ENCODE measurements around the gene HSD17B8. TPM values are rescaled to one million over a fixed set of nuclear protein-coding genes. Genes with fewer than 3 reads are reported as not detected.

The HSD17B8 gene
- total RNA-seq, 4 donors from 2014 or later = 2.0 to 15.0 (median 12.9) TPM

DNA sequence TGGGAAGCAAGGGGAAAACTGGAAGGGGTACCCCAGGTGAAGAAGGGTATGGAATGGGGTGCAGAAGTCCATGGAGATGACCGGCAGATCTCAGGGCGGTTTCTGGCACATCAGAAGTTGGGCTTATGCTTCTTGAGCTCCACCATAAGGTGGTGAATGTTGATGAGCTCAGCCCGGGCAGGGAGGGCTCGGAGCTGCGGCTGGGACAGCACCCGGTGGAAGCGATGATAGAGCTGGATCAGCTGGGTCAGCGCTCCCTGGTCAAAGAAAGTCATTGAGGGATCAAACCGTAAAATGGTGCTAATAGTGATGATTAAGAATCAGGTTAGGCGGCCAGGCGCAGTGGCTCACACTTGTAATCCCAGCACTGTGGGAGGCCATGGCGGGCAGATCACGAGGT, 46.3 kb downstream of the HSD17B8 start:
- peak overlapping the region in 2 of 4 donors; percentile 95 to 98 for H3K27ac ChIP-seq (replicated peaks in 1 of 4)
- H3K4me1 ChIP-seq = peaks cover 24 to 36% (median 31%) of the 10 kb centered on the region in 4 donors
- no peak overlapping the region for H3K4me3 ChIP-seq
- intact Hi-C loops (cut with DNase I) = no loop called here
- TF ChIP-seq, protein P1, sequence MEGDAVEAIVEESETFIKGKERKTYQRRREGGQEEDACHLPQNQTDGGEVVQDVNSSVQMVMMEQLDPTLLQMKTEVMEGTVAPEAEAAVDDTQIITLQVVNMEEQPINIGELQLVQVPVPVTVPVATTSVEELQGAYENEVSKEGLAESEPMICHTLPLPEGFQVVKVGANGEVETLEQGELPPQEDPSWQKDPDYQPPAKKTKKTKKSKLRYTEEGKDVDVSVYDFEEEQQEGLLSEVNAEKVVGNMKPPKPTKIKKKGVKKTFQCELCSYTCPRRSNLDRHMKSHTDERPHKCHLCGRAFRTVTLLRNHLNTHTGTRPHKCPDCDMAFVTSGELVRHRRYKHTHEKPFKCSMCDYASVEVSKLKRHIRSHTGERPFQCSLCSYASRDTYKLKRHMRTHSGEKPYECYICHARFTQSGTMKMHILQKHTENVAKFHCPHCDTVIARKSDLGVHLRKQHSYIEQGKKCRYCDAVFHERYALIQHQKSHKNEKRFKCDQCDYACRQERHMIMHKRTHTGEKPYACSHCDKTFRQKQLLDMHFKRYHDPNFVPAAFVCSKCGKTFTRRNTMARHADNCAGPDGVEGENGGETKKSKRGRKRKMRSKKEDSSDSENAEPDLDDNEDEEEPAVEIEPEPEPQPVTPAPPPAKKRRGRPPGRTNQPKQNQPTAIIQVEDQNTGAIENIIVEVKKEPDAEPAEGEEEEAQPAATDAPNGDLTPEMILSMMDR (IDR thresholded peaks at IDR 0.05) = no peak
- TF ChIP-seq POLR2A (IDR thresholded peaks at IDR 0.05; ENCODE audit: low read depth) (no peak), POLR2AphosphoS5 (IDR thresholded peaks at IDR 0.05) (no peak), EP300 (IDR thresholded peaks at IDR 0.05) (no peak)
- H3K36me3 ChIP-seq = peaks cover 0 to 25% (median 19%) of the 10 kb centered on the region in 4 donors
- DNase-seq (ENCODE audit: extremely low spot score) = no peak
- H3K27me3 ChIP-seq = peaks cover 0 to 1% (median 0%) of the 10 kb centered on the region in 4 donors
- no peaks in the 10 kb centered on the region for H3K9me3 ChIP-seq
- 94% methylated on average over 13 of the region's 13 CpGs for WGBS

DNA sequence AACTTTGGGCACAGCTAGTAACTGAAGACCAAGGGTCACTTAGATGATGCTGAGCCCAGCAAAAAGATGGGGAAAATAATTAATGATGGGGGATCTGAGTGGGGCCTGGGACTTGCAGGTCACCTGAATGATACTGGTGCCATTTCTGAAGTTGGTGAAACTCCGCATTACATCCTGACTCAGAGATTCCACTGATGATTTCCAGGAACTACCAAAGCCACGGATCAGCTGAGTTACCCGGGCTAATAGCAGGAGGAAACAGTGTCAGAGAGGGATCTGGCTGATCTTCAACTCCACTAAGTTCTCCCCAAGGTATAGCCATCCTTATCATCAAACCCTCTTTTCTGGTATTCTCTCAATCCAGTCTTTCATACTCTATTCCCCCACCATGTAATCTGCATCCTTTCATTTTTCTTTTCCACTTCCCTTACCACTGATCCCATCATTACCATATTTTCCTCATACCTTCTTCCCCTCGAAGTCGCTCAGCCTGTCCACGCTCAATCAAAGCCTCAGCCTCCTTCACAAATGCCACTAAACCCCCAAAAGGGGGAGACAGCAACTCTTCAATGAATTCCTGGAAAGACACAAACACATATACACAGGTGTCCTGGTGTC, 47.0 kb downstream of the HSD17B8 start:
- Histone ChIP-seq H3K9me3 (no peaks in the 10 kb centered on the region), H3K4me3 (no peak overlapping the region), H3K27ac (replicated peaks in 1 of 4) (no peak overlapping the region), H3K4me1 (peaks cover 24 to 36% (median 31%) of the 10 kb centered on the region in 4 donors), H3K27me3 (no peaks in the 10 kb centered on the region), H3K36me3 (peaks cover 0 to 25% (median 19%) of the 10 kb centered on the region in 4 donors)
- TF ChIP-seq, protein P1 (IDR thresholded peaks at IDR 0.05) = no peak
- no peak for TF ChIP-seq POLR2A (IDR thresholded peaks at IDR 0.05; ENCODE audit: low read depth)
- TF ChIP-seq POLR2AphosphoS5 (IDR thresholded peaks at IDR 0.05) = no peak
- TF ChIP-seq EP300 (IDR thresholded peaks at IDR 0.05) = no peak
- intact Hi-C loops (cut with DNase I) = no loop called here
- WGBS = 76% methylated on average over 6 of the region's 6 CpGs
- DNase-seq (ENCODE audit: extremely low spot score) = no peak

DNA sequence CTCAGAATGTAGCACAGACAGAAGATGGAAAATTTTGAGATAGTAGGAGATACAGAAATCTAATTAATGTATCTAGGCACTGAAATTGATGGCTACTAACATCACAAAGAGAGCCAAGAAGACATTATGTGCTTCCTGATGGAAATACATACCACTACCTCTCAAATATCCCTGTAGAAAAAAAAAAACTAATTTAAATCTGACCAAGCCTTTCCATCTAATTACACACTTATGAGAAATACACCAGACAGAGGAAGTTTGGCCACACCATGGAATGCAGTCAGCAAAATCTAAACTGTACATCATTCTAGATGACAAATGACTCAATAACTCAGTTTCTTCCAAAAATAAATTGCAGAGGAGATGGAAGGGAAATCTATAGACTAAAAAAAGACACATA, 48.3 kb downstream of the HSD17B8 start:
- TF ChIP-seq, protein P1 (IDR thresholded peaks at IDR 0.05) = no peak
- no peak for TF ChIP-seq POLR2AphosphoS5 (IDR thresholded peaks at IDR 0.05)
- no peak for TF ChIP-seq POLR2A (IDR thresholded peaks at IDR 0.05; ENCODE audit: low read depth)
- TF ChIP-seq EP300 (IDR thresholded peaks at IDR 0.05) = no peak
- no peak overlapping the region for H3K27ac ChIP-seq (replicated peaks in 1 of 4)
- DNase-seq (ENCODE audit: extremely low spot score) = no peak
- H3K9me3 ChIP-seq = no peaks in the 10 kb centered on the region
- H3K27me3 ChIP-seq = no peaks in the 10 kb centered on the region
- H3K4me1 ChIP-seq = peaks cover 23 to 34% (median 29%) of the 10 kb centered on the region in 4 donors
- peaks cover 0 to 34% (median 21%) of the 10 kb centered on the region in 4 donors for H3K36me3 ChIP-seq
- intact Hi-C loops (cut with DNase I) = no loop called here
- H3K4me3 ChIP-seq = no peak overlapping the region

DNA sequence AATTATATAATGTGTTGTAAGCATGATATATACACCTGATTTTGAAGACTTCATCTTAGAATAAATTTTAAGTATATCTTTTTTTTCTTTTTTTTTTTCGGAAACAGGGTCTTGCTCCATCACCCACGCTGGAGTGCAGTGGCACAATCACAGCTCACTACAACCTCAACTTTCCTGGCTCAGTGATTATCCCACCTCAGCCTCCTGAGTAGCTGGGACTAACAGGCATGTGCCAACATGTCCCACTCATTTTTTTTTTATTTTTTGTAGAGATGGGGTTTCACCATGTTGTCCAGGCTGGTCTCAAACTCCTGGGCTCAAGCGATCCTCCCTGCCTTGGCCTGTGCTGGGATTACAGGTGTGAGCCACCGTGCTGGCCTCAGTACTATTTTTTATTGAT, 50.1 kb downstream of the HSD17B8 start:
- 90% methylated on average over 4 of the region's 4 CpGs for WGBS
- H3K27ac ChIP-seq (replicated peaks in 1 of 4) = no peak overlapping the region
- no peaks in the 10 kb centered on the region for H3K9me3 ChIP-seq
- H3K27me3 ChIP-seq = no peaks in the 10 kb centered on the region
- TF ChIP-seq POLR2AphosphoS5 (IDR thresholded peaks at IDR 0.05) (no peak), POLR2A (IDR thresholded peaks at IDR 0.05; ENCODE audit: low read depth) (no peak), EP300 (IDR thresholded peaks at IDR 0.05) (no peak)
- TF ChIP-seq, protein P1 (IDR thresholded peaks at IDR 0.05) = no peak
- peaks cover 12 to 20% (median 15%) of the 10 kb centered on the region in 4 donors for H3K4me1 ChIP-seq
- intact Hi-C loops (cut with DNase I) = no loop called here
- no peak for DNase-seq (ENCODE audit: extremely low spot score)
- H3K36me3 ChIP-seq = peaks cover 9 to 51% (median 28%) of the 10 kb centered on the region in 4 donors
- no peak overlapping the region for H3K4me3 ChIP-seq

Small RNA genes lying within 50 kb of the gene (small RNA-seq; reads per million reads assigned to genes)
- gene MIR219A1 (1.5 to 1.7 (median 1.7) reads per million in 3 donors), gene RNY4P10 (0.17 to 4.6 (median 0.34) reads per million in 3 donors)

Other genes starting within 250 kb of the HSD17B8 start
- 100 to 1,000 TPM; 107 to 148 (median 118) TPM for gene BRD2, start 236.1 kb upstream of the HSD17B8 start, total RNA-seq
- gene HLA-DOA, start 195.1 kb upstream of the HSD17B8 start, total RNA-seq = 10 to 100 TPM in 2 of 4 donors, 1 to 10 TPM in 2; 3.8 to 11.5 (median 8.3) TPM
- gene HLA-DPA1, start 131.0 kb upstream of the HSD17B8 start, total RNA-seq = 10 to 100 TPM; 28.5 to 91.3 (median 65.9) TPM
- gene HLA-DPB1, start 128.7 kb upstream of the HSD17B8 start, total RNA-seq = 10 to 100 TPM; 38.6 to 95.8 (median 61.7) TPM
- 1 to 10 TPM in 1 of 4 donors, under 1 TPM in 2, not detected in 1; 0.17 to 1.1 (median 0.19) TPM for gene COL11A2, start 12.2 kb upstream of the HSD17B8 start, total RNA-seq
- 10 to 100 TPM; 21.5 to 34.1 (median 32.2) TPM for gene RXRB, start 4.0 kb upstream of the HSD17B8 start, total RNA-seq
- 10 to 100 TPM; 43.6 to 80.1 (median 62.3) TPM for gene SLC39A7, start 3.8 kb upstream of the HSD17B8 start, total RNA-seq
- 10 to 100 TPM; 15.0 to 25.3 (median 20.6) TPM for gene RING1, start 3.8 kb downstream of the HSD17B8 start, total RNA-seq
- 10 to 100 TPM; 22.5 to 34.9 (median 31.8) TPM for gene VPS52, start 67.2 kb downstream of the HSD17B8 start, total RNA-seq
- gene RPS18, start 67.4 kb downstream of the HSD17B8 start, total RNA-seq = 1,000 to 10,000 TPM; 1,642 to 3,082 (median 2,562) TPM
- 10 to 100 TPM; 13.1 to 26.8 (median 24.2) TPM for gene B3GALT4, start 72.5 kb downstream of the HSD17B8 start, total RNA-seq
- gene WDR46, start 84.6 kb downstream of the HSD17B8 start, total RNA-seq = 10 to 100 TPM; 30.5 to 42.6 (median 35.7) TPM
- gene PFDN6, start 84.9 kb downstream of the HSD17B8 start, total RNA-seq = 10 to 100 TPM; 29.1 to 54.2 (median 43.7) TPM
- gene RGL2, start 94.3 kb downstream of the HSD17B8 start, total RNA-seq = 10 to 100 TPM; 38.2 to 89.3 (median 65.3) TPM
- 100 to 1,000 TPM in 1 of 4 donors, 10 to 100 TPM in 3; 69.8 to 150 (median 86.6) TPM for gene TAPBP, start 109.4 kb downstream of the HSD17B8 start, total RNA-seq
- 10 to 100 TPM; 12.9 to 24.2 (median 15.8) TPM for gene ZBTB22, start 113.1 kb downstream of the HSD17B8 start, total RNA-seq
- 10 to 100 TPM; 29.5 to 51.1 (median 40.9) TPM for gene DAXX, start 118.3 kb downstream of the HSD17B8 start, total RNA-seq
- gene KIFC1, start 187.2 kb downstream of the HSD17B8 start, total RNA-seq = 1 to 10 TPM in 1 of 4 donors, under 1 TPM in 2, not detected in 1; 0.39 to 1.1 (median 0.42) TPM
- gene PHF1, start 206.4 kb downstream of the HSD17B8 start, total RNA-seq = 10 to 100 TPM; 68.5 to 91.5 (median 84.9) TPM
- gene CUTA, start 213.5 kb downstream of the HSD17B8 start, total RNA-seq = 100 to 1,000 TPM; 109 to 136 (median 123) TPM
- 10 to 100 TPM in 3 of 4 donors, 1 to 10 TPM in 1; 8.0 to 17.6 (median 13.2) TPM for gene SYNGAP1, start 215.4 kb downstream of the HSD17B8 start, total RNA-seq
- 1 to 10 TPM; 1.7 to 3.5 (median 3.0) TPM for gene ZBTB9, start 249.9 kb downstream of the HSD17B8 start, total RNA-seq